Ishikawa (cell line): ENCODE data around the gene PIBF1.

Experiments used
- EGR1 ChIP-seq: IDR thresholded peaks from 2 replicates; pipeline ENCODE4 v1.6.1; 2012
- EP300 ChIP-seq: IDR thresholded peaks from 2 replicates; pipeline ENCODE4 v1.6.1; 2012; ENCODE audit warnings: borderline replicate concordance
- FOXM1 ChIP-seq: IDR thresholded peaks from 2 replicates; pipeline ENCODE4 v1.6.1; 2012; ENCODE audit warnings: low read depth, borderline replicate concordance
- NFIC ChIP-seq: IDR thresholded peaks from 2 replicates; pipeline ENCODE4 v1.6.1; 2012
- RAD21 ChIP-seq: IDR thresholded peaks from 2 replicates; pipeline ENCODE4 v1.6.1; 2012; ENCODE audit warnings: low read depth
- TAF1 ChIP-seq: IDR thresholded peaks from 2 replicates; pipeline ENCODE4 v1.6.1; 2012; ENCODE audit warnings: low read depth, mild to moderate bottlenecking
- TF ChIP-seq, protein P1 (sequence below): IDR thresholded peaks from 2 replicates; pipeline ENCODE4 v1.6.1; 2012
- TF ChIP-seq, protein P2 (sequence below): IDR thresholded peaks from 2 replicates; pipeline ENCODE4 v1.6.1; 2012; ENCODE audit warnings: low read depth, mild to moderate bottlenecking

DNA sequence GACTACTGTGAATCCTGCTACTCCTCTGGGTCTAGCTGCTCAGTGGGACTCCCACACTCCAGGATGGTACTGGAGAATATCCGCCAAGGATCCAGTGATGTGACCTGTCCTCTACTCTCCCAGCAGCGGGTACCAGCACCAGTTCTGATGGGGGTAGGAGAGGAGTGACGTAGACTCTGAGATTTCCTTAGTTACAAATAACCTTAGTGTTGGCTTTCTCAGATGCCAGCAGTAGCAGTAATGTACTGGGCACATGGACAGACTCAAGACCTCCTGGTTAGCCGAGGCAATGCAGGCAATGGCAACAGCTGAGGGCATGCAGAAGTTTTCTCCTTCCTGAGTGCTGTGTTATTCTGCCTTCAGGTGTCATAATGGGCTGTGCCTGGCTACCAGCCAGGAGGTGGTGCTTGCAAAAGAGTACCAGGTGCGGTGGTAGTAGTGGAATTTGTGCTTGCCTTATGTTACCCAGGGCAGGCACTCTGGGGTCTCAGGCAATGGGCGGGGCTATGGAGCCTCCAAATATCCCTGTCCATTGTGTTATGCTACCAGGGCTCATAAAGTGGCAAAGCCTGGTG, 171.5 kb downstream of the PIBF1 start:
- TF ChIP-seq EGR1, result no peak
- peak; percentile 56 for TF ChIP-seq NFIC
- TF ChIP-seq TAF1, result no peak
- TF ChIP-seq, protein P1, sequence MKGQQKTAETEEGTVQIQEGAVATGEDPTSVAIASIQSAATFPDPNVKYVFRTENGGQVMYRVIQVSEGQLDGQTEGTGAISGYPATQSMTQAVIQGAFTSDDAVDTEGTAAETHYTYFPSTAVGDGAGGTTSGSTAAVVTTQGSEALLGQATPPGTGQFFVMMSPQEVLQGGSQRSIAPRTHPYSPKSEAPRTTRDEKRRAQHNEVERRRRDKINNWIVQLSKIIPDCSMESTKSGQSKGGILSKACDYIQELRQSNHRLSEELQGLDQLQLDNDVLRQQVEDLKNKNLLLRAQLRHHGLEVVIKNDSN, result no peak
- TF ChIP-seq, protein P2, sequence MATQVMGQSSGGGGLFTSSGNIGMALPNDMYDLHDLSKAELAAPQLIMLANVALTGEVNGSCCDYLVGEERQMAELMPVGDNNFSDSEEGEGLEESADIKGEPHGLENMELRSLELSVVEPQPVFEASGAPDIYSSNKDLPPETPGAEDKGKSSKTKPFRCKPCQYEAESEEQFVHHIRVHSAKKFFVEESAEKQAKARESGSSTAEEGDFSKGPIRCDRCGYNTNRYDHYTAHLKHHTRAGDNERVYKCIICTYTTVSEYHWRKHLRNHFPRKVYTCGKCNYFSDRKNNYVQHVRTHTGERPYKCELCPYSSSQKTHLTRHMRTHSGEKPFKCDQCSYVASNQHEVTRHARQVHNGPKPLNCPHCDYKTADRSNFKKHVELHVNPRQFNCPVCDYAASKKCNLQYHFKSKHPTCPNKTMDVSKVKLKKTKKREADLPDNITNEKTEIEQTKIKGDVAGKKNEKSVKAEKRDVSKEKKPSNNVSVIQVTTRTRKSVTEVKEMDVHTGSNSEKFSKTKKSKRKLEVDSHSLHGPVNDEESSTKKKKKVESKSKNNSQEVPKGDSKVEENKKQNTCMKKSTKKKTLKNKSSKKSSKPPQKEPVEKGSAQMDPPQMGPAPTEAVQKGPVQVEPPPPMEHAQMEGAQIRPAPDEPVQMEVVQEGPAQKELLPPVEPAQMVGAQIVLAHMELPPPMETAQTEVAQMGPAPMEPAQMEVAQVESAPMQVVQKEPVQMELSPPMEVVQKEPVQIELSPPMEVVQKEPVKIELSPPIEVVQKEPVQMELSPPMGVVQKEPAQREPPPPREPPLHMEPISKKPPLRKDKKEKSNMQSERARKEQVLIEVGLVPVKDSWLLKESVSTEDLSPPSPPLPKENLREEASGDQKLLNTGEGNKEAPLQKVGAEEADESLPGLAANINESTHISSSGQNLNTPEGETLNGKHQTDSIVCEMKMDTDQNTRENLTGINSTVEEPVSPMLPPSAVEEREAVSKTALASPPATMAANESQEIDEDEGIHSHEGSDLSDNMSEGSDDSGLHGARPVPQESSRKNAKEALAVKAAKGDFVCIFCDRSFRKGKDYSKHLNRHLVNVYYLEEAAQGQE, result no peak
- TF ChIP-seq FOXM1, result no peak
- TF ChIP-seq EP300, result no peak
- no peak for TF ChIP-seq RAD21
